GM12891 (cell line): Measurements from ENCODE around the gene DAAM1. TPM values are rescaled to one million over a fixed set of nuclear protein-coding genes. Genes with fewer than 3 reads are reported as not detected.

ENCODE experiments used
- DNase-seq: peaks from one replicate; pipeline ENCODE4 v3.0.0; 2011; ENCODE audit warnings: low spot score; ENCODE audit not compliant: insufficient read length
- FAIRE-seq: peaks from 2 replicates; lab custom pipeline; 2011; peaks lifted over from hg19 to GRCh38; lab: Jason Lieb, UNC
- PAX5 ChIP-seq: IDR thresholded peaks from 2 replicates; pipeline ENCODE4 v1.6.1; 2011; ENCODE audit warnings: low read length, moderate library complexity, mild to moderate bottlenecking; ENCODE audit not compliant: insufficient read depth, severe bottlenecking
- POLR2A ChIP-seq: IDR thresholded peaks from 2 replicates; pipeline ENCODE4 v1.6.1; 2011; ENCODE audit warnings: low read depth, low read length, control low read depth
- POLR2AphosphoS5 ChIP-seq: IDR thresholded peaks from 2 replicates; pipeline ENCODE4 v1.6.1; 2011; ENCODE audit warnings: low read depth, low read length, control low read depth
- POU2F2 ChIP-seq: IDR thresholded peaks from 2 replicates; pipeline ENCODE4 v1.6.1; 2011; ENCODE audit warnings: low read depth, mild to moderate bottlenecking, control low read depth, low read length, moderate library complexity
- SPI1 ChIP-seq: IDR thresholded peaks from 2 replicates; pipeline ENCODE4 v1.6.1; 2011; ENCODE audit warnings: low read depth, low read length, control low read depth
- TAF1 ChIP-seq: IDR thresholded peaks from 2 replicates; pipeline ENCODE4 v1.6.1; 2011; ENCODE audit warnings: low read depth, low read length, control low read depth
- polyA plus RNA-seq: library from polyadenylated mRNA; unstranded; fragments of >200 nt; gene quantifications from one replicate; pipeline ENCODE4 v1.2.1, GENCODE V29; 2012; ENCODE audit warnings: low read depth, missing spikeins, inconsistent platforms; ENCODE audit not compliant: missing spikeins

Gene DAAM1
- 6.7 TPM for polyA plus RNA-seq

GRCh38 chr14:59188461-59189090 lies at the start of gene DAAM1:
Gene DAAM1, plus strand, starts transcription at chr14:59188667. Its CDS starts 74,811 bp downstream, at chr14:59263478.
- DNase-seq (peak; percentile 80), FAIRE-seq (peak; percentile 99)
- TF ChIP-seq SPI1 (no peak), POLR2A (peak; percentile 78), POLR2AphosphoS5 (peak; percentile 74; the same call in 1 of the 2 replicates), TAF1 (no peak), POU2F2 (no peak)

GRCh38 chr14:59139324-59139723 lies 49.1 kb upstream of the DAAM1 start:
- FAIRE-seq (no peak), DNase-seq (no peak)

GRCh38 chr14:59140106-59140843 lies 48.2 kb upstream of the DAAM1 start:
- no peak for DNase-seq
- no peak for FAIRE-seq
- TF ChIP-seq POU2F2 (no peak), POLR2A (no peak), POLR2AphosphoS5 (no peak), SPI1 (no peak), PAX5 (no peak), TAF1 (no peak)

More at GRCh38 chr14:59139324-59139723, 49.1 kb upstream of the DAAM1 start:
- TF ChIP-seq TAF1: no peak
- TF ChIP-seq POLR2A: no peak
- TF ChIP-seq SPI1: no peak
- TF ChIP-seq PAX5: no peak
- no peak for TF ChIP-seq POLR2AphosphoS5
- no peak for TF ChIP-seq POU2F2

- TF ChIP-seq POLR2AphosphoS5 (no peak), SPI1 (no peak), TAF1 (no peak), POU2F2 (no peak), PAX5 (no peak), POLR2A (no peak)
- DNase-seq: no peak
- FAIRE-seq: no peak
Observed at GRCh38 chr14:59146484-59146883, 42.0 kb upstream of the DAAM1 start.

GRCh38 chr14:59147007-59147406 lies 41.5 kb upstream of the DAAM1 start:
- FAIRE-seq: no peak

GRCh38 chr14:59148334-59148900 lies 40.0 kb upstream of the DAAM1 start:
- TF ChIP-seq POLR2A (no peak), TAF1 (no peak), POLR2AphosphoS5 (no peak), POU2F2 (no peak), PAX5 (no peak), SPI1 (peak; percentile 88)
- no peak for DNase-seq
- FAIRE-seq: peak; percentile 82

More at GRCh38 chr14:59147007-59147406, 41.5 kb upstream of the DAAM1 start:
- no peak for DNase-seq
- TF ChIP-seq POLR2A: no peak
- TF ChIP-seq POU2F2: no peak
- no peak for TF ChIP-seq TAF1
- TF ChIP-seq POLR2AphosphoS5: no peak
- TF ChIP-seq SPI1: no peak
- no peak for TF ChIP-seq PAX5

GRCh38 chr14:59150990-59151389 lies 37.5 kb upstream of the DAAM1 start:
- FAIRE-seq (peak; percentile 80), DNase-seq (no peak)
- TF ChIP-seq TAF1 (no peak), SPI1 (peak; percentile 97), PAX5 (no peak)

- FAIRE-seq: no peak
- TF ChIP-seq TAF1: no peak
- no peak for TF ChIP-seq POLR2A
- TF ChIP-seq POU2F2: no peak
- TF ChIP-seq SPI1: no peak
- TF ChIP-seq POLR2AphosphoS5: no peak
- no peak for TF ChIP-seq PAX5
- DNase-seq: no peak
Observed at GRCh38 chr14:59154373-59154772, 34.1 kb upstream of the DAAM1 start.

- FAIRE-seq (no peak), DNase-seq (no peak)
- no peak for TF ChIP-seq PAX5
- no peak for TF ChIP-seq SPI1
- no peak for TF ChIP-seq POLR2AphosphoS5
- no peak for TF ChIP-seq TAF1
- TF ChIP-seq POU2F2: no peak
- TF ChIP-seq POLR2A: no peak
Observed at GRCh38 chr14:59155886-59156285, 32.6 kb upstream of the DAAM1 start.
